Esophagus (tissue), 2 donors: ENCODE measurements around the gene PIEZO1. TPM values are rescaled to one million over a fixed set of nuclear protein-coding genes. Genes with fewer than 3 reads are reported as not detected.

Source experiments
- H3K27ac ChIP-seq, 2 donors: one replicate each; pipeline ENCODE4 v1.5.1; 2013; ENCODE audit warnings: low read depth in 2 of 2, mild to moderate bottlenecking in 2 of 2, inconsistent platforms in 1 of 2, low read length in 1 of 2, moderate library complexity in 1 of 2
- H3K27me3 ChIP-seq, 2 donors: one replicate each; pipeline ENCODE4 v1.6.1; 2013; ENCODE audit warnings: low read length in 2 of 2, control low read depth in 1 of 2, mild to moderate bottlenecking in 1 of 2; ENCODE audit not compliant: insufficient read depth in 2 of 2, control insufficient read depth in 1 of 2
- H3K36me3 ChIP-seq, 2 donors: one replicate each; pipeline ENCODE4 v1.6.1; 2013; ENCODE audit warnings: low read length in 1 of 2; ENCODE audit not compliant: control insufficient read depth in 2 of 2, insufficient read depth in 2 of 2
- H3K4me1 ChIP-seq, 2 donors: one replicate each; pipeline ENCODE4 v1.6.1; 2013; ENCODE audit warnings: low read length in 1 of 2; ENCODE audit not compliant: control insufficient read depth in 2 of 2, insufficient read depth in 2 of 2
- H3K4me3 ChIP-seq, 2 donors: one replicate each; pipeline ENCODE4 v1.5.1; 2013; ENCODE audit warnings: low read length in 2 of 2, mild to moderate bottlenecking in 2 of 2, low read depth in 1 of 2, moderate library complexity in 1 of 2
- H3K9me3 ChIP-seq, 2 donors: one replicate each; pipeline ENCODE4 v1.6.1; 2013; ENCODE audit warnings: mild to moderate bottlenecking in 2 of 2, low read depth in 1 of 2, low read length in 1 of 2, moderate library complexity in 1 of 2; ENCODE audit not compliant: control insufficient read depth in 2 of 2, insufficient read depth in 1 of 2
- WGBS, 2 donors: extraction: QIAGEN DNeasy Blood & Tissue Kit; methylation state at CpG; one replicate each; pipeline ENCODE4 v1.1.7; 2013; 5-methylcytosine and 5-hydroxymethylcytosine counted together
- polyA plus RNA-seq, 2 donors: library from polyadenylated mRNA; stranded (reverse); fragments of 200-250 nt; gene quantifications; one replicate each; pipeline ENCODE4 v1.2.3, GENCODE V29; 2013
- donor health status: healthy with polysubstance abuse.
- donor health status: Bipolar disorder and iron deficiency.

Gene PIEZO1
- polyA plus RNA-seq, 2 donors: 102 to 172 TPM

- 51 to 70% methylated on average over 22 of the region's 22 CpGs for WGBS, 2 donors
- Histone ChIP-seq H3K4me3 (no peak overlapping the region), H3K9me3 (no peaks in the 10 kb centered on the region), H3K27me3 (no peaks in the 10 kb centered on the region), H3K36me3 (peaks cover 2 to 54% of the 10 kb centered on the region in 2 donors), H3K27ac (peak overlapping the region; percentile 43 to 77), H3K4me1 (peaks cover 2 to 33% of the 10 kb centered on the region in 2 donors)
These were observed 45.7 kb downstream of the PIEZO1 start for GRCh38 chr16:88739139-88739976.

- H3K4me3 ChIP-seq: no peak overlapping the region
- peak overlapping the region; percentile 37 to 77 for H3K27ac ChIP-seq
- H3K4me1 ChIP-seq: peaks cover 2 to 25% of the 10 kb centered on the region in 2 donors
- peaks cover 2 to 61% of the 10 kb centered on the region in 2 donors for H3K36me3 ChIP-seq
- H3K27me3 ChIP-seq: no peaks in the 10 kb centered on the region
- H3K9me3 ChIP-seq: no peaks in the 10 kb centered on the region
- 75 to 76% methylated on average over 40 to 41 of the region's 41 CpGs for WGBS, 2 donors
These were observed 46.6 kb downstream of the PIEZO1 start for GRCh38 chr16:88738151-88739084.

- Histone ChIP-seq H3K27ac (no peak overlapping the region), H3K36me3 (peaks cover 2 to 69% of the 10 kb centered on the region in 2 donors)
These were observed 47.5 kb downstream of the PIEZO1 start for GRCh38 chr16:88737298-88738150.

GRCh38 chr16:88736496-88736895 lies 48.5 kb downstream of the PIEZO1 start:
- Histone ChIP-seq H3K27me3 (no peaks in the 10 kb centered on the region), H3K36me3 (peaks cover 2 to 70% of the 10 kb centered on the region in 2 donors), H3K27ac (no peak overlapping the region), H3K4me1 (peaks cover 2 to 19% of the 10 kb centered on the region in 2 donors), H3K9me3 (no peaks in the 10 kb centered on the region), H3K4me3 (no peak overlapping the region)
- 90 to 96% methylated on average over 17 to 21 of the region's 21 CpGs for WGBS, 2 donors

More at GRCh38 chr16:88737298-88738150, 47.5 kb downstream of the PIEZO1 start:
- Histone ChIP-seq H3K9me3 (no peaks in the 10 kb centered on the region), H3K27me3 (no peaks in the 10 kb centered on the region), H3K4me3 (no peak overlapping the region), H3K4me1 (peaks cover 2 to 19% of the 10 kb centered on the region in 2 donors)
- 39 to 44% methylated on average over 40 to 54 of the region's 54 CpGs for WGBS, 2 donors

- no peaks in the 10 kb centered on the region for H3K9me3 ChIP-seq
- H3K4me3 ChIP-seq: no peak overlapping the region
- H3K36me3 ChIP-seq: peaks cover 2 to 71% of the 10 kb centered on the region in 2 donors
- peaks cover 2 to 19% of the 10 kb centered on the region in 2 donors for H3K4me1 ChIP-seq
- no peaks in the 10 kb centered on the region for H3K27me3 ChIP-seq
- no peak overlapping the region for H3K27ac ChIP-seq
- WGBS, 2 donors: 90 to 95% methylated on average over 17 to 21 of the region's 21 CpGs
These were observed 48.9 kb downstream of the PIEZO1 start for GRCh38 chr16:88736088-88736487.

- Histone ChIP-seq H3K9me3 (no peaks in the 10 kb centered on the region), H3K27me3 (no peaks in the 10 kb centered on the region), H3K4me3 (no peak overlapping the region), H3K36me3 (peaks cover 2 to 71% of the 10 kb centered on the region in 2 donors), H3K4me1 (peaks cover 2 to 19% of the 10 kb centered on the region in 2 donors), H3K27ac (no peak overlapping the region)
- WGBS, 2 donors: 85 to 89% methylated on average over 10 of the region's 10 CpGs
These were observed 49.4 kb downstream of the PIEZO1 start for GRCh38 chr16:88735616-88736015.

GRCh38 chr16:88735121-88735520 lies 49.9 kb downstream of the PIEZO1 start:
- H3K9me3 ChIP-seq: no peaks in the 10 kb centered on the region
- H3K4me1 ChIP-seq: peaks cover 2 to 19% of the 10 kb centered on the region in 2 donors
- H3K4me3 ChIP-seq: no peak overlapping the region
- WGBS, 2 donors: 92 to 93% methylated on average over 16 of the region's 16 CpGs
- no peaks in the 10 kb centered on the region for H3K27me3 ChIP-seq
- no peak overlapping the region for H3K27ac ChIP-seq
- peaks cover 2 to 69% of the 10 kb centered on the region in 2 donors for H3K36me3 ChIP-seq

- no peak overlapping the region for H3K4me3 ChIP-seq
- H3K36me3 ChIP-seq: peaks cover 2 to 69% of the 10 kb centered on the region in 2 donors
- WGBS, 2 donors: 87 to 89% methylated on average over 22 to 23 of the region's 23 CpGs
- H3K27me3 ChIP-seq: no peaks in the 10 kb centered on the region
- no peak overlapping the region for H3K27ac ChIP-seq
- H3K9me3 ChIP-seq: no peaks in the 10 kb centered on the region
- peaks cover 2 to 13% of the 10 kb centered on the region in 2 donors for H3K4me1 ChIP-seq
These were observed 50.7 kb downstream of the PIEZO1 start for GRCh38 chr16:88734361-88734728.
